ENCODE data around the gene ZNF496. TPM values are rescaled to one million over a fixed set of nuclear protein-coding genes. Genes with fewer than 3 reads are reported as not detected.

Gene ZNF496
- total RNA-seq, 1 experiment from 2014 or later: 67.2 TPM

GRCh38 chr1:247304031-247304430, 27.6 kb downstream of the ZNF496 start:
- intact Hi-C loops (cut with micrococcal nuclease): no loop called here
- ChIA-PET CTCF (no interaction called here), POLR2A (interaction anchor here (1.5 kb wide), 1 partner anchor 27 kb away, joined by 4 read pairs; no protein-coding TSS in a partner anchor)
- Mint-ChIP-seq H3K27me3 (ENCODE audit: insufficient read depth, unreplicated experiment) (no peaks in the 10 kb centered on the region), H3K36me3 (ENCODE audit: insufficient read depth, unreplicated experiment) (peaks cover 91% of the 10 kb centered on the region), H3K9me3 (ENCODE audit: unreplicated experiment) (no peaks in the 10 kb centered on the region), H3K4me1 (ENCODE audit: insufficient read depth, unreplicated experiment) (no peaks in the 10 kb centered on the region), H3K4me3 (ENCODE audit: unreplicated experiment) (no peak overlapping the region), H3K27ac (ENCODE audit: low read depth, unreplicated experiment) (no peak overlapping the region)
- BruUV-seq (replicated peaks): no TSS peak
- no peak for TF ChIP-seq CTCF (IDR thresholded peaks at IDR 0.05; ENCODE audit: unreplicated experiment)
- no peak for DNase-seq (ENCODE audit: unreplicated experiment)

DNA sequence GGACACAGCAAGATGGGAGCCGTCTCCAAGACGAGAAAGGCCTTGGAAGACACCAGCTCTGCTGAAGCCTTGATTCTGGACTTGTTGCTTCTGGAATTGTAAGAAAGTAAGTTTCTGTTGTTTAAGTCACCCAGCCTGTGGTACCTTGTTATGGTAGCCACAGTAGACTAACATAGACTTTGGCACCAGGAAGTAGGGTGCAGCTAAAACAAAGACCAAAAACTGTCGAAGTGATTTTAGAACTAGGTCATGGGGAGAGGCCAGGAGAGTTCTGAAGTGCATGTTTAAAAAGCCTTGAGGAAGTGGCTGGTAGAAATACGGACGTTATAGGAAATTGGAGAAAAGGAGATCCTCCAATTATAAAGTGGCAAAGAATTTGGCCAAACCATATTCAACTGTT, 28.5 kb downstream of the ZNF496 start:
- Mint-ChIP-seq H3K4me3 (ENCODE audit: unreplicated experiment) (no peak overlapping the region), H3K4me1 (ENCODE audit: insufficient read depth, unreplicated experiment) (no peaks in the 10 kb centered on the region), H3K9me3 (ENCODE audit: unreplicated experiment) (no peaks in the 10 kb centered on the region), H3K36me3 (ENCODE audit: insufficient read depth, unreplicated experiment) (peaks cover 83% of the 10 kb centered on the region), H3K27ac (ENCODE audit: low read depth, unreplicated experiment) (no peak overlapping the region), H3K27me3 (ENCODE audit: insufficient read depth, unreplicated experiment) (no peaks in the 10 kb centered on the region)
- no peak for TF ChIP-seq CTCF (IDR thresholded peaks at IDR 0.05; ENCODE audit: unreplicated experiment)
- ChIA-PET CTCF (no interaction called here), POLR2A (no interaction called here)
- no peak for DNase-seq (ENCODE audit: unreplicated experiment)
- intact Hi-C loops (cut with micrococcal nuclease): no loop called here
- BruUV-seq (replicated peaks): no TSS peak

DNA sequence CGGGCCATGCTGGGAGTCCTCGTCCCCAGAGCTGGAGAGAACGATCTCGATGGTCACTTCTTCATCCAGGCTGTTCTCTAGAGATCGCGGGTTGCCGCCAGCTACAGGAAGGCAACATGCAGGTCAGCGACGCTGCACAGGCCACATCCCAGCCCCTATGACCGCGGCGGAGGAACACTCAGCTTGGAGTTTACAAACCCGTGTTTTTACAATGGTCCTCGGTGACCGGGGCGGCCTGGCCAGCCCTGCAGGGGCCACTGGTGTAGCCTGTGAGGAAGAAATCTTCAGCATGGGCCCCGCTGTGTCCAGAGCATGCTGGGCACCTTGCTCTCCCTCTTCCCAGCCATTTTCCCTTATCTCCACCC, 30.5 kb downstream of the ZNF496 start:
- POLR2A ChIA-PET: no interaction called here
- no peak overlapping the region for H3K4me3 Mint-ChIP-seq (ENCODE audit: unreplicated experiment)
- H3K36me3 Mint-ChIP-seq (ENCODE audit: insufficient read depth, unreplicated experiment): peaks cover 63% of the 10 kb centered on the region
- CTCF ChIA-PET: interaction anchor here (1.1 kb wide), 1 partner anchor 89 kb away, joined by 4 read pairs; no protein-coding TSS in a partner anchor
- DNase-seq (ENCODE audit: unreplicated experiment): no peak
- no peak for TF ChIP-seq CTCF (IDR thresholded peaks at IDR 0.05; ENCODE audit: unreplicated experiment)
- H3K9me3 Mint-ChIP-seq (ENCODE audit: unreplicated experiment): no peaks in the 10 kb centered on the region
- no TSS peak for BruUV-seq (replicated peaks)
- intact Hi-C loops (cut with micrococcal nuclease): no loop called here
- no peaks in the 10 kb centered on the region for H3K4me1 Mint-ChIP-seq (ENCODE audit: insufficient read depth, unreplicated experiment)
- H3K27ac Mint-ChIP-seq (ENCODE audit: low read depth, unreplicated experiment): no peak overlapping the region
- no peaks in the 10 kb centered on the region for H3K27me3 Mint-ChIP-seq (ENCODE audit: insufficient read depth, unreplicated experiment)

- no peaks in the 10 kb centered on the region for H3K27me3 Mint-ChIP-seq (ENCODE audit: insufficient read depth, unreplicated experiment)
Observed at GRCh38 chr1:247300491-247301175, 31.0 kb downstream of the ZNF496 start.

More at GRCh38 chr1:247300491-247301175, 31.0 kb downstream of the ZNF496 start:
- POLR2A ChIA-PET: no interaction called here
- no peak for DNase-seq (ENCODE audit: unreplicated experiment)
- H3K9me3 Mint-ChIP-seq (ENCODE audit: unreplicated experiment): no peaks in the 10 kb centered on the region
- no peak overlapping the region for H3K27ac Mint-ChIP-seq (ENCODE audit: low read depth, unreplicated experiment)
- TF ChIP-seq CTCF (IDR thresholded peaks at IDR 0.05; ENCODE audit: unreplicated experiment): no peak
- no peaks in the 10 kb centered on the region for H3K4me1 Mint-ChIP-seq (ENCODE audit: insufficient read depth, unreplicated experiment)
- intact Hi-C loops (cut with micrococcal nuclease): no loop called here
- peaks cover 57% of the 10 kb centered on the region for H3K36me3 Mint-ChIP-seq (ENCODE audit: insufficient read depth, unreplicated experiment)
- CTCF ChIA-PET: interaction anchor here (0.7 to 1.1 kb wide), 2 partner anchors 89 to 140 kb away, joined by 3 to 4 read pairs; no protein-coding TSS in a partner anchor
- H3K4me3 Mint-ChIP-seq (ENCODE audit: unreplicated experiment): no peak overlapping the region
- BruUV-seq (replicated peaks): no TSS peak

Measured in MCF 10A (cell line).